ENCODE measurements around the gene NTSR1.

The NTSR1 gene

DNA sequence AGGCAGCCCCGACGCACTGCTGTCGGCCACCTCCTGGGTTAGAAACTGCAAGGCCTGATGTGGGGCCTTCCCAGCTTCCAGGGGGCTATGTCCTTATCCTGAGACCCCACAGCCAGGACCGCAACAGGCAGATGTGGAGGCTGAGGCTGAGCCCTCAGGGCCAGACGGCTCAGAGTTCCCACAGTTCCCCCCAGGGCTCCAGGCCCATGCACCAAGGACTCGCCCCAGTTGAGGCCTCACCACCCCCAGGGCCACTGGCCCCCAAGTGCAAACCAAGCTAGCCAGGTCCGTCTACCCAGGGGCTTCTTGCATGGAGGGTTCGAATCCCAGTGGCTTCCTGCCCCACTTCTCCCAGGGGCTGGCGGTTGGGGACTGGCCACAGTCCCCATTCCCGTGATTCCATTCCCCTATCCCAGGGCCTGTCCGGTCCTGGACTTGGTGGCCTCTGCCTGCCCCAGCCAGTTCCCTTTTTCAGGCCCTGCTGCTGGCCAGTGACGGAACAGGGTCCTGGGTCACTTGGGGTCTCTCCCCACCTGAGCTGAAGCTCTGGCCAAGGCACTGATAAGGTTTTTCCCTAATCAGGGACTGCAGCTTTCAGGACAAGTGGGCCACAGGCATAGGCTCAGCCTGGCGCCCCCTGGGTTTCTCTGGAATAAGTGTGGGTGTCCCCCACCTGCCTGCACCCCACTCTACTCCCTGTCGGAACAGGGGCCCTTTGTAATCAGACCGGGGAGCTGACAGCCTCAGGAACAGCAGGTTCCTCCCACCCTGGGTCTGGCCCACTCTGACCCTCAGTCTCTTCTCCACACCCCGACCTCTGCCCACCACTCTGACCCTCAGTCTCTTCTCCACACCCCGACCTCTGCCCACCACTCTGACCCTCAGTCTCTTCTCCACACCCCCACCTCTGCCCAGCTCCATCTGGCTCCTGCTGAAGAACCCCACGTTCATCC is 44.3 kb upstream of the NTSR1 start:
- TF ChIP-seq, protein P1, sequence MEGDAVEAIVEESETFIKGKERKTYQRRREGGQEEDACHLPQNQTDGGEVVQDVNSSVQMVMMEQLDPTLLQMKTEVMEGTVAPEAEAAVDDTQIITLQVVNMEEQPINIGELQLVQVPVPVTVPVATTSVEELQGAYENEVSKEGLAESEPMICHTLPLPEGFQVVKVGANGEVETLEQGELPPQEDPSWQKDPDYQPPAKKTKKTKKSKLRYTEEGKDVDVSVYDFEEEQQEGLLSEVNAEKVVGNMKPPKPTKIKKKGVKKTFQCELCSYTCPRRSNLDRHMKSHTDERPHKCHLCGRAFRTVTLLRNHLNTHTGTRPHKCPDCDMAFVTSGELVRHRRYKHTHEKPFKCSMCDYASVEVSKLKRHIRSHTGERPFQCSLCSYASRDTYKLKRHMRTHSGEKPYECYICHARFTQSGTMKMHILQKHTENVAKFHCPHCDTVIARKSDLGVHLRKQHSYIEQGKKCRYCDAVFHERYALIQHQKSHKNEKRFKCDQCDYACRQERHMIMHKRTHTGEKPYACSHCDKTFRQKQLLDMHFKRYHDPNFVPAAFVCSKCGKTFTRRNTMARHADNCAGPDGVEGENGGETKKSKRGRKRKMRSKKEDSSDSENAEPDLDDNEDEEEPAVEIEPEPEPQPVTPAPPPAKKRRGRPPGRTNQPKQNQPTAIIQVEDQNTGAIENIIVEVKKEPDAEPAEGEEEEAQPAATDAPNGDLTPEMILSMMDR (IDR thresholded peaks at IDR 0.05): no peak

DNA sequence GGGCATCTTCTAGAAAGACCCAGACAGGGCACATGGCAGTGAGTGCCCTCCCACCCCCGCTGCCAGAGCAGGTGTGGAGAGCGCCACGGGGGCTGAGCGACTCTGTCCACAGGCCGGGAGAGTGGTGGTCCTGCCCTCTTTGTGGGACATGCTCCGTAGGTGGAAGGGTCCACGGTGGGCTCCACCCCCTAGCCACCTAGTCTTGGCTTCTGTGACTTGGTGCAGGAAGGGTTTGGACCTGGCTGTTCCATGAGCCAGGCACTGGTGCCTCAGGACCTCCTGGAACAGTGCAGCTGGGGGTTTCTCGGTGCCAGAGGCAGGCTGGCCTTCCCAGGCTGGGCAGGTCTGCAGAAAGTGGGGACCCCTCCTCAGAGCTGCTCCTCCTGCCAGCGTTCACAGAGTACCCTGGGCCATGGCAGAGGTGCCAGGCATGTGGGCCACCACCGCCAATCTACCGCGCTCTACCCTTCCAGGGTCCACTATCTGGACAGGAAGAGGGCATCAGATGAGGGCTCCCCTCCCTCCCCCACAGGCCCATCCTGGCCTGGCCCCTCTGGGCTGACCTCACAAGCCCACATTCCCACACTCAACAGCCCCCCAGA is 43.4 kb upstream of the NTSR1 start:
- TF ChIP-seq, protein P1 (IDR thresholded peaks at IDR 0.05): no peak

DNA sequence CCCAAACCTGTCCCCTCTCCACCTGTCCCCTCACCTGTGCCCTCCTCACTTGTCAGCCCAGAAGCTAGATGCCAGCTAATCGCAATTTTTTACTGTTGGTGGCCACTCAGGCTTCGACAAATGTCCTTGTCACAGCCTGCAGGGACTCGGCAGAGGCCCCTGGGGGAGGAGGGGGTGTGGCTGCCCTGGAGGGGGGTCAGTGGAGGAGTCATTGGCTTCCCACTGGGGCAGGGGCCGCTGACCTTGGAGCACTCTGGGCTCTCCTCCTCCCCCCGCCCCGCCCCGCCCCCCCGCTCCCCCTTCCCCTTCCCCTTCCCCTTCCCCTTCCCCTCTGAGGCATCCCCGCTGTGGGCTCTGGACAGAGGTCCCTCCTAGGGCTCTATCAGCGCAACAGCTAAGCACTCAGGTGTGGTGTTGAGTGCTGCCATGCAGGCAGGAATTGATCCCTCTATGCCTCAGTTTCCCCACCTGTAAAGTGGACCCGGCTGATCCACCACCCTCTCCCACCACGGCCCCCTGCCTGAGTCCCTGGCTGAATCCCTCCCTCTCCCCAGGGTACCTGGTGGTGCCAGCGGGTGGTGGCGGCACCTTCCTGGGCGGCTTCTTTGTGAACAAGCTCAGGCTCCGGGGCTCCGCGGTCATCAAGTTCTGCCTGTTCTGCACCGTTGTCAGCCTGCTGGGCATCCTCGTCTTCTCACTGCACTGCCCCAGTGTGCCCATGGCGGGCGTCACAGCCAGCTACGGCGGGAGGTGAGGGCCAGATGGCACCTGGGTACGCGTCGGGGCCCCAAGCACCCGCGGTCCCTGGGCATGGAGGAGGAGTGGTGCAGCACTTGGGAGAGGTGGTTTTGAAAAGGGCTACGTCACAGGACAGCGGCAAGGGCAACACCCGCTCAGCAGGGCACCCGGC is 42.6 kb upstream of the NTSR1 start:
- TF ChIP-seq, protein P1 (IDR thresholded peaks at IDR 0.05): no peak

DNA sequence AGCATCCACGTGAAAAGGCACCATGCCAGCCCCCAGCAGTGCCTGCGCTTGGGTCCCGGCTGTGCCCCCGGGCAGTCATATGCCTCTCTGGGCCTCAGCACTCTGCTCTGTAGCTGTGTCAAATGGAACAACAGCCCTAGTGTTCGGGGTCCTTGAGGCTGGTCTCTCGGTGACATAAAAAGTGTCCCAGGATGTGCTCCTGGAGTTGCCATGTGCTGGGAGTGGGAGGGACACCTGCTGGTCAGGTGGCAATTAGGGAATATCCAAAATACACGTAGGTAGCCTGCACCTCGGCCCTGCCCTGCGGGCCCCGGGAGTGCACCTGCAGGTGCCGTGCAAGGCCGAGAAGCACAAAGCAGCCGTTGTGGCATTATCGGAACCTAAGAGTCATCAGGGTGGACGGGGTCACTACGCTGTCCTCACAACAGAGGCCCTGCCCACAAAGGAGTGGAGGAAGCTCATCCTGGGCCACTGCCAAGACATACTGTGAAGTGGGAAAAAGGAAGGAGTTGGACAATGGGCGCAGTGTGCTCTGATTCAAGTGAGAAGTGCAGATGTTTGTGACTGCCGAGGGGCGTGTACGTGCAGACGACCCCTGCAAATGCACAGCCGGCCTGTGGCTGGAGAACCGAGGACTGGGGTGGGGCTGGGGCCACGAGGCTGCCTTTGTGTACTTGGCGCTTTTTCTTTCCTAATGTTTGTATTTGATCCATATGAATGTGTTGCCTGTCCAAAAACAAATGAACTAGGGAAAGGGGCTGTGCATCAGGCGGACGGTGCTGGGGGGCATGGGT is 41.7 kb upstream of the NTSR1 start:
- TF ChIP-seq, protein P1 (IDR thresholded peaks at IDR 0.05): no peak

DNA sequence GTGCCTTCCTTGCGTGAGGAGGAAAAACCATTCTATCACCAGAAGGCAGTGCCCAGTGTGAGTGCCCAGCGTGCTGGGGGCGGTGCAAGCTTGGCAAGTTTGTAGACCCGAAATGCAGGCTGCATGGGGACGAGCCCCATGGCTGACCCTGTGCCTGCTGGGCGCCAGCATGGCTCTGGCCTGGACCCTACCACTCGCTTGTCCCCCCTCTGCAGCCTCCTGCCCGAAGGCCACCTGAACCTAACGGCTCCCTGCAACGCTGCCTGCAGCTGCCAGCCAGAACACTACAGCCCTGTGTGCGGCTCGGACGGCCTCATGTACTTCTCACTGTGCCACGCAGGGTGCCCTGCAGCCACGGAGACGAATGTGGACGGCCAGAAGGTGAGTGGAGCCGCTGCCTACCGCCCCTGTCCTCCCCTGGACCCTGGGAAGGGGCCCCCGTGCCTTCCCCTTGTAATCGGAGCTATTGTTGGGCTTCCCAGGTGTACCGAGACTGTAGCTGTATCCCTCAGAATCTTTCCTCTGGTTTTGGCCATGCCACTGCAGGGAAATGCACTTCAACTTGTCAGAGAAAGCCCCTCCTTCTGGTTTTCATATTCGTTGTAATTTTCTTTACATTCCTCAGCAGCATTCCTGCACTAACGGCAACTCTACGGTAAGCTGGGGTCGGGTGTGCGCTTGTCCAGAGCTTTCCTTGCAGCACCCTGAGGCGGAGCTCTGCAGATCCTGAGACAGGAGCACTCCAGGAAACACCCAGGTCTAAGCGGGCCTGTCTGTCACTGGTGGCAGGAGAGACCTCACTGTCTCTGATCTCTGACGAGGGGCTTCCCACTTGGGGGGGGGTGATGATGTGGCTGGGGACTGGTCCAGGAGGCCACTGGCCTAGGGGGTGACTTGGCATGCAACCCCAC is 40.9 kb upstream of the NTSR1 start:
- TF ChIP-seq, protein P1 (IDR thresholded peaks at IDR 0.05): no peak

DNA sequence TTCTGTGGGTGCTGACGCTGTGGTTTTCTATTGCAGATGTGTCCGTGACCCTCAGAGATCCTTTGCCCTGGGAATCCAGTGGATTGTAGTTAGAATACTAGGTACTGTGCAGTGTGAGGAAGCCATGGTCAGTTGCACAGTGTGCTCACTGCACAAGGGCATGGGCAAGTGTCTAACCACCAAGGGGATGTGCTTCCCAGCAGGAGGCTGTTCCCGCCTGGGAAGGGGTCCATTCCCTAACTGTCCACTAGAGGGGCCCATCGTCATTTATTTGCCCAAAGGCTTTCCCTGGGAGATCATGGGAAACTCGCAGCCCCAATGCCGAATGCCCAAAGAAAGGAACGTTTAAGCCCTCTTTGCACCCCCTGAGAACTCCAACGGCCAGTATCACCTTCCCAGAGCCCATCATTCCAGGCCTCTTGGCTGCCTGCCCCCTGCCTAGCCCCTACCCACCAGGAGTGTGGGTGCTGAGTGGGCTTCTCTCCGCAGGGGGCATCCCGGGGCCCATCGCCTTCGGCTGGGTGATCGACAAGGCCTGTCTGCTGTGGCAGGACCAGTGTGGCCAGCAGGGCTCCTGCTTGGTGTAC is 40.1 kb upstream of the NTSR1 start:
- TF ChIP-seq, protein P1 (IDR thresholded peaks at IDR 0.05): peak; percentile 69
